Ishikawa (cell line): ENCODE measurements around the gene CDH23.

Experiments used
- CEBPB ChIP-seq: IDR thresholded peaks from 2 replicates; pipeline ENCODE4 v1.6.1; 2012
- CREB1 ChIP-seq: IDR thresholded peaks from 2 replicates; pipeline ENCODE4 v1.6.1; 2012; ENCODE audit warnings: low read depth
- EGR1 ChIP-seq: IDR thresholded peaks from 2 replicates; pipeline ENCODE4 v1.6.1; 2012
- EP300 ChIP-seq: IDR thresholded peaks from 2 replicates; pipeline ENCODE4 v1.6.1; 2012; ENCODE audit warnings: borderline replicate concordance
- FOXM1 ChIP-seq: IDR thresholded peaks from 2 replicates; pipeline ENCODE4 v1.6.1; 2012; ENCODE audit warnings: low read depth, borderline replicate concordance
- MAX ChIP-seq: IDR thresholded peaks from 2 replicates; pipeline ENCODE4 v1.6.1; 2012
- NFIC ChIP-seq: IDR thresholded peaks from 2 replicates; pipeline ENCODE4 v1.6.1; 2012
- RAD21 ChIP-seq: IDR thresholded peaks from 2 replicates; pipeline ENCODE4 v1.6.1; 2012; ENCODE audit warnings: low read depth
- REST ChIP-seq: IDR thresholded peaks from 2 replicates; pipeline ENCODE4 v1.6.1; 2012; ENCODE audit warnings: low read depth, mild to moderate bottlenecking
- TAF1 ChIP-seq: IDR thresholded peaks from 2 replicates; pipeline ENCODE4 v1.6.1; 2012; ENCODE audit warnings: low read depth, mild to moderate bottlenecking
- TCF12 ChIP-seq: IDR thresholded peaks from 2 replicates; pipeline ENCODE4 v1.6.1; 2012; ENCODE audit warnings: low read depth
- TEAD4 ChIP-seq: IDR thresholded peaks from 2 replicates; pipeline ENCODE4 v1.6.1; 2012
- USF1 ChIP-seq: IDR thresholded peaks from 2 replicates; pipeline ENCODE4 v1.6.1; 2012
- YY1 ChIP-seq: IDR thresholded peaks from 2 replicates; pipeline ENCODE4 v1.6.1; 2012; ENCODE audit warnings: low read depth
- ZBTB7A ChIP-seq: IDR thresholded peaks from 2 replicates; pipeline ENCODE4 v1.6.1; 2012; ENCODE audit warnings: low read depth

Gene CDH23

GRCh38 chr10:71798308-71798624 is 401.5 kb downstream of the CDH23 start:
- TF ChIP-seq NFIC = no peak
- TF ChIP-seq FOXM1 = no peak
- TF ChIP-seq TEAD4 = no peak
- no peak for TF ChIP-seq USF1
- no peak for TF ChIP-seq EGR1
- TF ChIP-seq TCF12 = no peak
- no peak for TF ChIP-seq RAD21
- no peak for TF ChIP-seq REST
- no peak for TF ChIP-seq ZBTB7A
- no peak for TF ChIP-seq MAX
- no peak for TF ChIP-seq YY1
- TF ChIP-seq CREB1 = no peak
- no peak for TF ChIP-seq TAF1
- no peak for TF ChIP-seq CEBPB
- no peak for TF ChIP-seq EP300

GRCh38 chr10:71799112-71799511 is 402.4 kb downstream of the CDH23 start:
- TF ChIP-seq TEAD4 (no peak), TAF1 (no peak), USF1 (no peak), ZBTB7A (no peak), CREB1 (no peak), FOXM1 (no peak), YY1 (no peak), REST (no peak)

- TF ChIP-seq EGR1 = no peak
- TF ChIP-seq TEAD4 = no peak
Measured at GRCh38 chr10:71799608-71800453, 403.1 kb downstream of the CDH23 start.

- TF ChIP-seq MAX = no peak
- TF ChIP-seq REST = no peak
- TF ChIP-seq TEAD4 = no peak
- no peak for TF ChIP-seq YY1
- no peak for TF ChIP-seq CEBPB
- TF ChIP-seq RAD21 = no peak
- no peak for TF ChIP-seq EGR1
- TF ChIP-seq ZBTB7A = no peak
- no peak for TF ChIP-seq USF1
- no peak for TF ChIP-seq NFIC
- no peak for TF ChIP-seq TCF12
- no peak for TF ChIP-seq CREB1
- TF ChIP-seq TAF1 = no peak
- no peak for TF ChIP-seq EP300
- TF ChIP-seq FOXM1 = no peak
Measured at GRCh38 chr10:71801361-71801760, 404.6 kb downstream of the CDH23 start.
